Skeletal muscle tissue (tissue), 4 donors: ENCODE measurements around the gene PACSIN2. TPM values are rescaled to one million over a fixed set of nuclear protein-coding genes. Genes with fewer than 3 reads are reported as not detected.
"Not testable (repeated sequence)": the region's sequence is repeated elsewhere in the genome, so short reads cannot be mapped to it uniquely, and the experiment has no call there.

Experiments used
- H3K27ac ChIP-seq: one replicate; pipeline ENCODE4 v1.7.0; 2013; ENCODE audit warnings: mild to moderate bottlenecking, low read depth, low read length, inconsistent platforms
- H3K27me3 ChIP-seq, 3 donors: one replicate each; pipeline ENCODE4 v1.7.0; 2013; ENCODE audit warnings: low read length in 3 of 3; ENCODE audit not compliant: control insufficient read depth in 3 of 3, insufficient read depth in 3 of 3
- H3K36me3 ChIP-seq, 3 donors: one replicate each; pipeline ENCODE4 v1.7.0; 2013; ENCODE audit warnings: low read length in 3 of 3; ENCODE audit not compliant: control insufficient read depth in 3 of 3, insufficient read depth in 3 of 3
- H3K4me1 ChIP-seq, 3 donors: one replicate each; pipeline ENCODE4 v1.7.0; 2013; ENCODE audit warnings: low read length in 3 of 3, mild to moderate bottlenecking in 3 of 3; ENCODE audit not compliant: control insufficient read depth in 3 of 3, insufficient read depth in 3 of 3
- H3K4me3 ChIP-seq, 3 donors: one replicate each; pipeline ENCODE4 v1.7.0; 2013; ENCODE audit warnings: low read length in 3 of 3
- H3K9ac ChIP-seq, 3 donors: one replicate each; pipeline ENCODE4 v1.7.0; 2013; ENCODE audit warnings: low read length in 3 of 3, mild to moderate bottlenecking in 3 of 3, moderate library complexity in 2 of 3, low read depth in 1 of 3
- H3K9me3 ChIP-seq, 3 donors: one replicate each; pipeline ENCODE4 v1.7.0; 2013; ENCODE audit warnings: low read length in 3 of 3; ENCODE audit not compliant: control insufficient read depth in 3 of 3
- total RNA-seq: library from RNA; depleted of rRNA; stranded (reverse); fragments of >200 nt; gene quantifications from one replicate; pipeline ENCODE4 v1.2.3, GENCODE V29; 2014
- donor health status: Osteomylitis.

The PACSIN2 gene
- total RNA-seq, 1 donor from 2014 or later: 20.9 TPM

- Histone ChIP-seq H3K4me1 (peaks cover 3 to 6% (median 5%) of the 10 kb centered on the region in 3 donors), H3K9me3 (no peaks in the 10 kb centered on the region), H3K36me3 (no peaks in the 10 kb centered on the region), H3K9ac (no peak overlapping the region), H3K27me3 (no peaks in the 10 kb centered on the region), H3K4me3 (no peak overlapping the region), H3K27ac (no peak overlapping the region)
These were observed 31.5 kb downstream of the PACSIN2 start for GRCh38 chr22:42983470-42983869.

GRCh38 chr22:42979606-42980005 is 35.3 kb downstream of the PACSIN2 start:
- H3K4me1 ChIP-seq: peaks cover 11 to 24% (median 13%) of the 10 kb centered on the region in 3 donors
- H3K9ac ChIP-seq: no peak overlapping the region
- H3K4me3 ChIP-seq: no peak overlapping the region
- H3K36me3 ChIP-seq: no peaks in the 10 kb centered on the region
- H3K9me3 ChIP-seq: no peaks in the 10 kb centered on the region
- no peaks in the 10 kb centered on the region for H3K27me3 ChIP-seq
- no peak overlapping the region for H3K27ac ChIP-seq

DNA sequence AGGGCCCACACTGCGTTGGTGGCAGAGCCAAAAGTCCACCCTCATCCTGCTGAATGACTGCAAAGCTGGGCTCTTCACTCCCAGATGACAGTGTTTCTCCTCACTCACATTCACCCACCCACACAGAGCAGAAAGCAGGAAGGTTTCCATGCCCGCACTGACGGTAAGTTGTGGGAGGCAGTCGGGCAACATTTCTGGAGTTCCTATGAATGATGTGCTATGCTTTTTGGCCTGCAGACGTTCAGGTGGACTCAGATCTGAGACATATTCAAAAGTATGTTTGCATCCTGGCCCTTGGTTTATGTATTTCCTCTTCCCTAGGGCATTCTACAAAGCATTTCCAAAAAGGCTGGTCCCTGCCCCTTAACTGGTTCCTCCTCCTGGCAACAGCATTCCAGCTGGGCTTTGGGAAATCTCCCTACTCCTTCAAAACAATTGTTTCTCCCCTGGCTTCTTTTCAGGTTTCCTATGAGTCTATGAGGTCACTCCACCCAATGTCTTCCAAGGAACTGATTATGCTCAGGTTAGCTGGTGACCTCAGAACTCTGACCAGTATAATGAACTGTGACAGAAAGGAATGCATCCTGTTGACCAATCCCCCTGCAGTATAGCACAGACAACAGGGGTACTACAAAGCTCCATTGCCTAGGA is 36.4 kb downstream of the PACSIN2 start:
- no peaks in the 10 kb centered on the region for H3K27me3 ChIP-seq
- peaks cover 14 to 33% (median 19%) of the 10 kb centered on the region in 3 donors for H3K4me1 ChIP-seq
- no peak overlapping the region for H3K4me3 ChIP-seq
- H3K9ac ChIP-seq: no peak overlapping the region
- H3K27ac ChIP-seq: peak overlapping the region; percentile 21
- no peaks in the 10 kb centered on the region for H3K36me3 ChIP-seq
- H3K9me3 ChIP-seq: no peaks in the 10 kb centered on the region

- H3K27ac ChIP-seq: no peak overlapping the region
These were observed 37.4 kb downstream of the PACSIN2 start for GRCh38 chr22:42977569-42977968.

DNA sequence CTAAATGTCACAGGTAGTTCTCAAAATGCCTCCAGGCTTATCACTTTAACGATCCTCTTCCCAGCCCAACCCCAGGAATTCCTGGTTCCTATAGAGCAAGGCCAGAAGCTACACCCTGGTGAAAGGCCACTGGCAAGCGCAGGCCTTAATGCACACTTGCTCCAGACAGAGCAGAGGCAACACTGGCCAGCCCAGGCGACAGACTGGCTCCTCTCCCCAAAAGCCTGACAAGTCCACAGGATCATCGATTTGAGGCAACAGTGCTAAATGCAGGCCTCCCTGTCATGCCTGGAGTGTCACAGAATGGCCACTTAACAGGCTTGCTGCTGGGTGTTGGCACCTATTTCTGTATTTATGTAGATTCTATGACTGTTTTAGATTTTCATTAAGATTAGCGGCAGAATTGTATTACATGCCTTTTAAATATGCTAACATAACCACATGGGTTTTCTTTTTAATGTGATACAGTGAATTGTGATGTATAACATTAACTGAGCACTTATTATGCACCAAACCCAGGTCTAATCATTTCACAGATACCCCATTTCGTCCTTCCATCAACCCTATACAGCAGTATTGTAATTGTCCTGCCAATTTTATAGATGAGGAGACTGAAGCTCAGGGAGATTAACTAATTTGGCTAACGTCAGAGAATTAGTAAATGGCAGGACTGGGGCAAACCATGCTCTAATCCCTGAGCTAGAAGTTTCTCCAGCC is 38.6 kb downstream of the PACSIN2 start:
- Histone ChIP-seq H3K4me3 (no peak overlapping the region), H3K36me3 (no peaks in the 10 kb centered on the region), H3K9ac (no peak overlapping the region), H3K27ac (no peak overlapping the region), H3K4me1 (peaks cover 16 to 36% (median 22%) of the 10 kb centered on the region in 3 donors), H3K9me3 (no peaks in the 10 kb centered on the region), H3K27me3 (no peaks in the 10 kb centered on the region)

More at GRCh38 chr22:42977569-42977968, 37.4 kb downstream of the PACSIN2 start:
- Histone ChIP-seq H3K9me3 (no peaks in the 10 kb centered on the region), H3K9ac (no peak overlapping the region), H3K4me1 (peaks cover 16 to 36% (median 22%) of the 10 kb centered on the region in 3 donors), H3K27me3 (no peaks in the 10 kb centered on the region), H3K36me3 (no peaks in the 10 kb centered on the region), H3K4me3 (no peak overlapping the region)

GRCh38 chr22:42974223-42974622 is 40.7 kb downstream of the PACSIN2 start:
- no peak overlapping the region for H3K27ac ChIP-seq
- no peaks in the 10 kb centered on the region for H3K9me3 ChIP-seq
- H3K36me3 ChIP-seq: no peaks in the 10 kb centered on the region
- H3K4me3 ChIP-seq: no peak overlapping the region
- H3K4me1 ChIP-seq: peaks cover 16 to 39% (median 24%) of the 10 kb centered on the region in 3 donors
- H3K9ac ChIP-seq: no peak overlapping the region
- H3K27me3 ChIP-seq: no peaks in the 10 kb centered on the region

- Histone ChIP-seq H3K36me3 (no peaks in the 10 kb centered on the region), H3K27me3 (no peaks in the 10 kb centered on the region), H3K9me3 (no peaks in the 10 kb centered on the region), H3K27ac (no peak overlapping the region), H3K4me1 (peaks cover 11 to 34% (median 22%) of the 10 kb centered on the region in 3 donors), H3K9ac (no peak overlapping the region), H3K4me3 (no peak overlapping the region)
These were observed 41.4 kb downstream of the PACSIN2 start for GRCh38 chr22:42973536-42973881.

GRCh38 chr22:42972649-42973535 is 42.1 kb downstream of the PACSIN2 start:
- no peaks in the 10 kb centered on the region for H3K27me3 ChIP-seq
- H3K4me1 ChIP-seq: peaks cover 15 to 27% (median 21%) of the 10 kb centered on the region in 3 donors
- H3K9ac ChIP-seq: no peak overlapping the region
- H3K9me3 ChIP-seq: no peaks in the 10 kb centered on the region
- no peak overlapping the region for H3K4me3 ChIP-seq
- H3K27ac ChIP-seq: no peak overlapping the region
- H3K36me3 ChIP-seq: no peaks in the 10 kb centered on the region

GRCh38 chr22:42971473-42971860 is 43.5 kb downstream of the PACSIN2 start:
- not testable (repeated sequence) for H3K9ac ChIP-seq

More at GRCh38 chr22:42971473-42971860, 43.5 kb downstream of the PACSIN2 start:
- H3K27ac ChIP-seq, H3K4me3 ChIP-seq, H3K36me3 ChIP-seq, H3K27me3 ChIP-seq, H3K9me3 ChIP-seq: not testable (repeated sequence)
- peaks cover 19 to 32% (median 30%) of the 10 kb centered on the region in 3 donors for H3K4me1 ChIP-seq
